Left cardiac atrium (tissue), 4 donors: ENCODE data around the gene SMIM32. TPM values are rescaled to one million over a fixed set of nuclear protein-coding genes. Genes with fewer than 3 reads are reported as not detected.

Experiments used
- ATAC-seq, 2 donors: fragments of 200-7000 bp; cut with Tn5 transposase; one replicate each; pipeline ENCODE4 v1.9.1; 2020; ENCODE audit warnings: mild to moderate bottlenecking in 2 of 2, moderate library complexity in 2 of 2
- DNase-seq: peaks from one replicate; pipeline ENCODE4 v3.0.0-alpha.2; 2020
- intact Hi-C, 2 donors: fragments of 100-400 bp; cut with DNase I; formaldehyde crosslinking; loops; one replicate each; pipeline versions ENCODE4 v1.14.1 to v1.15.1; 2022 to 2023
- total RNA-seq, 2 donors: library from RNA; stranded (reverse); fragmentation: NEBNext Ultra II Directional; extraction: Animal tissue kit (Norgen Biotek cat#: 25700); gene quantifications; one replicate each; pipeline ENCODE4 v1.2.1, GENCODE V29; 2021
- donor health status: DM: no; HTN: yes; CAD: no.
- donor health status: DM: no; HTN: yes; CAD: no; lungs with severe emphysema.
- donor health status: DM: yes; HTN: yes; CAD: no.
- donor health status: Dilated cardiomyopathy.

Gene SMIM32
- total RNA-seq, 2 donors from 2014 or later: not detected

GRCh38 chr5:136192015-136192525 lies 892 bp downstream of the SMIM32 start:
- intact Hi-C loops: no loop called here
- ATAC-seq: peak; percentile 17 to 36
- DNase-seq: no peak

- DNase-seq (no peak), ATAC-seq (peak in 1 of 2 donors; percentile 18)
- intact Hi-C loops: no loop called here
Measured at GRCh38 chr5:136191304-136192014, 1.5 kb downstream of the SMIM32 start.

- intact Hi-C loops: no loop called here
- DNase-seq: no peak
- ATAC-seq: no peak
Measured at GRCh38 chr5:136190904-136191303, 2.1 kb downstream of the SMIM32 start.

- ATAC-seq: no peak
Measured at GRCh38 chr5:136190091-136190720, 2.8 kb downstream of the SMIM32 start.

GRCh38 chr5:136188859-136189258 lies 4.1 kb downstream of the SMIM32 start:
- ATAC-seq (no peak), DNase-seq (no peak)
- intact Hi-C loops: no loop called here

More at GRCh38 chr5:136190091-136190720, 2.8 kb downstream of the SMIM32 start:
- no peak for DNase-seq
- intact Hi-C loops: no loop called here

GRCh38 chr5:136186796-136187195 lies 6.2 kb downstream of the SMIM32 start:
- ATAC-seq: no peak
- no peak for DNase-seq
- intact Hi-C loops: no loop called here

GRCh38 chr5:136185974-136186665 lies 6.8 kb downstream of the SMIM32 start:
- ATAC-seq (no peak), DNase-seq (no peak)
- intact Hi-C loops: no loop called here

- DNase-seq (no peak), ATAC-seq (no peak)
- intact Hi-C loops: no loop called here
Measured at GRCh38 chr5:136182618-136183017, 10.3 kb downstream of the SMIM32 start.

- ATAC-seq (peak in 1 of 2 donors; percentile 52), DNase-seq (no peak)
- intact Hi-C loops: loop anchor here (5.0 to 10.0 kb wide), 4 partner anchors 92 to 229 kb away; no protein-coding TSS in a partner anchor
Measured at GRCh38 chr5:136174021-136174659, 18.8 kb downstream of the SMIM32 start.

- DNase-seq: no peak
- no peak for ATAC-seq
- intact Hi-C loops: no loop called here
Measured at GRCh38 chr5:136169218-136169617, 23.7 kb downstream of the SMIM32 start.

- ATAC-seq (no peak), DNase-seq (no peak)
- intact Hi-C loops: no loop called here
Measured at GRCh38 chr5:136166909-136167308, 26.1 kb downstream of the SMIM32 start.

GRCh38 chr5:136164226-136164625 lies 28.7 kb downstream of the SMIM32 start:
- ATAC-seq: no peak
- intact Hi-C loops: no loop called here
- DNase-seq: no peak

- DNase-seq (no peak), ATAC-seq (no peak)
- intact Hi-C loops: no loop called here
Measured at GRCh38 chr5:136162008-136162407, 31.0 kb downstream of the SMIM32 start.

- intact Hi-C loops: no loop called here
- ATAC-seq: no peak
- no peak for DNase-seq
Measured at GRCh38 chr5:136159457-136159856, 33.5 kb downstream of the SMIM32 start.

GRCh38 chr5:136157514-136157913 lies 35.4 kb downstream of the SMIM32 start:
- DNase-seq (no peak), ATAC-seq (no peak)
- intact Hi-C loops: no loop called here

- no peak for ATAC-seq
Measured at GRCh38 chr5:136155761-136156160, 37.2 kb downstream of the SMIM32 start.

GRCh38 chr5:136155078-136155477 lies 37.9 kb downstream of the SMIM32 start:
- ATAC-seq (no peak), DNase-seq (no peak)
- intact Hi-C loops: no loop called here

More at GRCh38 chr5:136155761-136156160, 37.2 kb downstream of the SMIM32 start:
- intact Hi-C loops: no loop called here
- no peak for DNase-seq

GRCh38 chr5:136153581-136154236 lies 39.3 kb downstream of the SMIM32 start:
- DNase-seq (no peak), ATAC-seq (no peak)
- intact Hi-C loops: no loop called here

GRCh38 chr5:136149891-136150290 lies 43.1 kb downstream of the SMIM32 start:
- ATAC-seq: no peak
- intact Hi-C loops: no loop called here
- DNase-seq: no peak
